T follicular helper cell (primary cell): Measurements from ENCODE around the gene NTRK2.

ENCODE experiments used
- DNase-seq: peaks from one replicate; pipeline ENCODE4 v3.0.0-alpha.2; 2020; ENCODE audit warnings: low read depth
- total RNA-seq, 2 experiments: gene quantifications; one replicate each; lab custom pipeline; 2026; lab: John Stamatoyannopoulos, UW

The NTRK2 gene
- total RNA-seq, result 0.54 to 2.8 reads per million in 2 experiments

DNA sequence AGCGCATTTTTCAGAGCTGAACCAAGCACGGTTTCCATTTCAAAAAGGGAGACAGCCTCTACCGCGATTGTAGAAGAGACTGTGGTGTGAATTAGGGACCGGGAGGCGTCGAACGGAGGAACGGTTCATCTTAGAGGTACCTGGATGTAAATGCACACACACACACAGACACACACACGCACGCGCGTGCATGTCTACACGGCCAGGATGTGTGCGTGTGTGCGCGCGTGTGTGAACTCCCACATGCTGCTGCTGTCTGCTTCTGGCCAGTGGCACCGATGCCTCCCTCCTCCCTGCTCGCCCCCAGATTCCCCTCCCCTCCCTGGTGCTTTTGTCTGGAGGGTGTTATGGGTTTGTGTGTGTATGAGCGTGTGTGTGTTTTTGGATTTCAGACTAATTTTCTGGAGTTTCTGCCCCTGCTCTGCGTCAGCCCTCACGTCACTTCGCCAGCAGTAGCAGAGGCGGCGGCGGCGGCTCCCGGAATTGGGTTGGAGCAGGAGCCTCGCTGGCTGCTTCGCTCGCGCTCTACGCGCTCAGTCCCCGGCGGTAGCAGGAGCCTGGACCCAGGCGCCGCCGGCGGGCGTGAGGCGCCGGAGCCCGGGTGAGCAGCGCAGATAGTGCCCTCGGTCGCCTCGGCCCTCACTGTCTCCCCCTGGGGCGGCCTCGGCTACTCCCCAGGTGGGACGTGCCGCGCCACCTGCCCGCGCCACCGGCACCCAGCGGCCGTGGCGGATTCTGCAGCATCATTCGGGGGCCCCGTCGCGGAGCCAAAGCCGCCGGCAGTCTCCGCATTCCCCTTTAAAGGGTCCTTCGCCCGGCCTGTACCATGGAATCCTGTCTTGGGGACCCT lies at the start of gene NTRK2:
NTRK2 (plus strand) TSS at position 442 of the 850 bp plus-strand sequence. CDS start 1,020 bp downstream, outside the sequence.
- no peak for DNase-seq

DNA sequence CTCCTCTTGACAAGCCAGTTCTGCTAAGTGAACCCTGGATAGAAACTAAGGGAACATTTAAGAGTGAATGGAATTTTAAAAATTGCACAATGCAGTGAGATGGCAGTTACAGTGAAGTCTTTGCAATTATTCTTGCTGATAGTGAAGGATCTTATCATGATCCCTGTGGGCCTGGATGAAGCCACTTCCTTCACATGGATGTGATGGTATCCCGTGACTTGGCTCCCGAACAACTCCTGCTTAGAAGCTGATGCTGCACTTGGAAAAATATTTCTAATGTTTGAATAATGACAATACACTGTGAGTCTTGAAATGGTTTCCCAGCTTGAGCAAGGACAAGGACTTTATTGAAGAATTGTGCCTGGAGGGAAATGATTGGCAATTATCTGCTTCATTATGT lies 49.2 kb upstream of the NTRK2 start:
- no peak for DNase-seq

DNA sequence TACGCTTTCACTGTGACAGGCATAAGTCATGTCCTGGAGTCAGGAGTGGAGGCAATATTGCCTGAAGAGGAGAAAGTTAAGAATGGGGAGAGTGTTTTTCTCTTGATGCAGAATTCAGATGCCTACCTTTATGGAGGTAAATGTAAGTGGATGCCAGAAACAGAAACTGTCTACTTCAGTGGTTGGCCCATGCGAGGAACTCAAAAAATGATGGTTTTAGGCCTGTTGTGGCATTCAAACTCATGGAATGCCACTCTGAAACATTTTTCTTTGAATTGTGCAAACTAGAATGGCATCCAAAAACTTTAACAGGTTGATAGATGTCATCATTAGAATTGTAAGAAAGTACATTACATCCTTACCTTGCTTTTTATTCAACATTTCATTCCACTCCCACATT lies 47.7 kb upstream of the NTRK2 start:
- no peak for DNase-seq

GRCh38 chr9:84622981-84623380 lies 46.5 kb upstream of the NTRK2 start:
- DNase-seq, result no peak

DNA sequence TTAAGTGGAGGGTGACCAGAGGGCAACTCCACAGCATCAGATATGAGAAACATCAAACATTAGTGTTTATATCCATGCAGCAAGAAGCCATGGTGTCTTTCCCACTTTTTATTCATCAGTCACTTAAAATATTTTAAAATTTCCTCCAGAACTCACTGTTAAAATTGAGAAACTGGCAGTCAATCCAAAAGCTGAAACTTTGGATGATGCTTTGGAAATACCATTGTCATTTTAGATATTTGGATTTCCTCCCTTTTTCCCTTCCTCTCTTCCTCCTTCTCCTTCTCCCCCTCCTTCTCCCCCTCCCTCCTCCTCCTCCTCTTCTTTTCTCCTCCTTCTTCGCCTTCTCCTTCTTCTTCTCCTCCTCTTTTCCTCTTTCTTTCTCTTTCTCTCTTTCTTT lies 33.1 kb upstream of the NTRK2 start:
- no peak for DNase-seq

GRCh38 chr9:84642553-84643141 lies 26.9 kb upstream of the NTRK2 start:
- DNase-seq, result no peak

GRCh38 chr9:84647699-84648098 lies 21.8 kb upstream of the NTRK2 start:
- no peak for DNase-seq

DNA sequence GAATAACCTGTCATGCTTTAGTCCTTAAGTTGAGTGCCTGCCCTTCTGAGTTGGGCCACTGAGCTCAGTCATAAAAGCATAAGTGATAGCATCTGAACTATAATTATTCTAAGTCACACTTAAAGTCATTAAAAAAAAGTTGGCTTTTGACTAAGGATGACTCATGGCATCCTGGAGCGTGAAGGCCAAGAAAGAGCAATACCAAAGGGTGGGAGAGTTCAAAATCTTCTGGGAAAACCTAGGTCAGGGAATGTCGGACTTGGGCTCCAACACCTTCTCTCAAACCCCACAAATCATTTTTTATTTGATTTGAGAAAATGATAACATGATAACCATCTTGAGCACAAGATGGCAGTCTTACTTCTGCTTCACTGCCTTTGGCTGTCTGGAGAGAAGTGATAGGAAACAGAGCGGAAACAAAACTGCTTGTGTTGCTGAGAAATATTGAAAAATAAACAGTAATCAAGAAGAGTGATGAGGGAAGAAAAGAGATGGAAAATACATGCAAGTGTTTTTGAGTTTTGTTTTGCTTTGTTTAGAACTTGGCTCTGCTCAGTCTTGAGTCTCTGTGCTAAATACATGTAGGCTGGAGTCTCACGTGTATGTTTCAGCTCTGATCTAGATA lies 16.9 kb upstream of the NTRK2 start:
- DNase-seq, result no peak

- DNase-seq, result no peak
These were observed 14.1 kb upstream of the NTRK2 start for GRCh38 chr9:84655447-84655846.

GRCh38 chr9:84659313-84659712 lies 10.2 kb upstream of the NTRK2 start:
- no peak for DNase-seq

GRCh38 chr9:84659773-84660172 lies 9.8 kb upstream of the NTRK2 start:
- DNase-seq, result no peak

- DNase-seq, result no peak
These were observed 1.8 kb upstream of the NTRK2 start for GRCh38 chr9:84667571-84668195.

- DNase-seq, result no peak
These were observed 1.1 kb upstream of the NTRK2 start for GRCh38 chr9:84668196-84669012.

DNA sequence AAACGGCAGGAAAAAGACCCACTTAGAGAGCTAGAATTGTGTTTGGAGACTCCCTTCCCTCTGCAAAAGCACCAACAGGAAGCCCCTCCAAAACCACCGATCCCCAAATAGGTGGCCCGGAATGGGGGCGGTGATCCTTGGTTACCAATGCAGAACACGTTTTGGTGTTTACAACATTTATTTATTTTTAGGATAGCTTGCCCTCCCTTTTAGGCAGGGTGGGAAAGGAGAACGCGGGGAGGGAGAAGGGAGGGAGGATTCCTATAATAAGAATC lies 579 bp upstream of the NTRK2 start:
- no peak for DNase-seq

GRCh38 chr9:84670138-84671041 lies 861 bp downstream of the NTRK2 start:
- no peak for DNase-seq

GRCh38 chr9:84671586-84672521 lies 2.3 kb downstream of the NTRK2 start:
- DNase-seq, result no peak

- no peak for DNase-seq
These were observed 4.3 kb downstream of the NTRK2 start for GRCh38 chr9:84673806-84674205.

GRCh38 chr9:84677080-84677479 lies 7.6 kb downstream of the NTRK2 start:
- no peak for DNase-seq

DNA sequence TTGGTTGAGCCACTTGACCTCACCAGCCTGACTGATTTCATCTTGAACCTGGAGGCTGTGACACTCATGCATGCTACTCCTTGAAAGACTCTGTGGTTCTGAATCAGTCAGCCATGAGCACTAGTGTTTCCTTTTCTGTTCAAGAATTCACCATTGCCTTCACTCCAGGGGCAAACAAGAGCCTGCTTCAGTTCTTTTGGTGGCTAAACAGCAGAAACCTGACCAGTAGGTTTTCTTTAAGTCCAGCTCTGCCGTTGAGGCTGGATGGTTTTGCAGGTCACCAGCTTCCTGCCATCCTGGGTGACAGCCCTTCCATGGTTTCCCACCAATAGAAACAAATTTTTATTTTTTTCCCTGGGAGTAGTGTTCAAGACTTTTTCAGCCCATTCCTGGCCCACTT lies 10.0 kb downstream of the NTRK2 start:
- no peak for DNase-seq
